Upper lobe of right lung (tissue), 1 donor: ENCODE measurements around the gene ZSWIM2. TPM values are rescaled to one million over a fixed set of nuclear protein-coding genes. Genes with fewer than 3 reads are reported as not detected.
A peak's percentile ranks its signal among the peaks of the same experiment; 100 is the strongest.
"Not testable (repeated sequence)": the region's sequence is repeated elsewhere in the genome, so short reads cannot be mapped to it uniquely, and the experiment has no call there.

Source experiments
- ATAC-seq: fragments of 200-7000 bp; cut with Tn5 transposase; one replicate; pipeline ENCODE4 v1.9.1; 2020; ENCODE audit warnings: mild to moderate bottlenecking, moderate library complexity
- DNase-seq: peaks from one replicate; pipeline ENCODE4 v3.0.0-alpha.2; 2020
- H3K27ac ChIP-seq: fragments of 200-600 bp; one replicate; pipeline ENCODE4 v1.8.0; 2022
- H3K27me3 ChIP-seq: fragments of 200-600 bp; one replicate; pipeline ENCODE4 v1.8.0; 2022; ENCODE audit warnings: mild to moderate bottlenecking
- H3K36me3 ChIP-seq: fragments of 200-600 bp; one replicate; pipeline ENCODE4 v1.8.0; 2022
- H3K4me1 ChIP-seq: fragments of 200-600 bp; one replicate; pipeline ENCODE4 v1.8.0; 2022
- H3K4me3 ChIP-seq: fragments of 200-600 bp; one replicate; pipeline ENCODE4 v1.8.0; 2022; ENCODE audit warnings: mild to moderate bottlenecking
- H3K9me3 ChIP-seq: fragments of 200-600 bp; one replicate; pipeline ENCODE4 v1.8.0; 2022
- intact Hi-C: fragments of 100-400 bp; cut with DNase I; formaldehyde crosslinking; loops from one replicate; pipeline ENCODE4 v1.11.0; 2022
- long read RNA-seq: library from polyadenylated mRNA; unstranded; transcript quantifications from one replicate; pipeline ENCODE4 v2.0.0, GENCODE V29; 2021
- total RNA-seq: library from RNA; stranded (reverse); fragmentation: NEBNext Ultra II Directional; extraction: Animal tissue kit (Norgen Biotek cat#: 25700); gene quantifications from one replicate; pipeline ENCODE4 v1.2.1, GENCODE V29; 2021
- TF ChIP-seq, protein P1 (sequence below): fragments of 200-600 bp; IDR thresholded peaks from one replicate; pipeline ENCODE4 v1.8.0; 2022; ENCODE audit warnings: antibody characterized with exemption
- donor health status: DM: no; HTN: yes; CAD: no; lungs with severe emphysema.

ZSWIM2 gene
- not detected for total RNA-seq
- long read RNA-seq, result 0 reads

- no peaks in the 10 kb centered on the region for H3K36me3 ChIP-seq
Measured at GRCh38 chr2:186848873-186849578, at the start of gene ZSWIM2. Gene ZSWIM2 (minus strand): TSS chr2:186849170. CDS start chr2:186849130, 40 bp downstream.

GRCh38 chr2:186896220-186896619, 47.2 kb upstream of the ZSWIM2 start:
- DNase-seq, H3K27me3 ChIP-seq, H3K27ac ChIP-seq, intact Hi-C loops, ATAC-seq, H3K4me3 ChIP-seq, H3K9me3 ChIP-seq, H3K4me1 ChIP-seq, H3K36me3 ChIP-seq: not testable (repeated sequence)

More at GRCh38 chr2:186848873-186849578, at the start of gene ZSWIM2:
- Histone ChIP-seq H3K4me1 (no peaks in the 10 kb centered on the region), H3K4me3 (peak within 1 kb of the TSS; percentile 42), H3K27ac (no peak within 1 kb of the TSS), H3K27me3 (no peaks in the 10 kb centered on the region), H3K9me3 (no peaks in the 10 kb centered on the region)
- peak; percentile 89 for ATAC-seq
- intact Hi-C loops, result no loop called here
- TF ChIP-seq, protein P1, sequence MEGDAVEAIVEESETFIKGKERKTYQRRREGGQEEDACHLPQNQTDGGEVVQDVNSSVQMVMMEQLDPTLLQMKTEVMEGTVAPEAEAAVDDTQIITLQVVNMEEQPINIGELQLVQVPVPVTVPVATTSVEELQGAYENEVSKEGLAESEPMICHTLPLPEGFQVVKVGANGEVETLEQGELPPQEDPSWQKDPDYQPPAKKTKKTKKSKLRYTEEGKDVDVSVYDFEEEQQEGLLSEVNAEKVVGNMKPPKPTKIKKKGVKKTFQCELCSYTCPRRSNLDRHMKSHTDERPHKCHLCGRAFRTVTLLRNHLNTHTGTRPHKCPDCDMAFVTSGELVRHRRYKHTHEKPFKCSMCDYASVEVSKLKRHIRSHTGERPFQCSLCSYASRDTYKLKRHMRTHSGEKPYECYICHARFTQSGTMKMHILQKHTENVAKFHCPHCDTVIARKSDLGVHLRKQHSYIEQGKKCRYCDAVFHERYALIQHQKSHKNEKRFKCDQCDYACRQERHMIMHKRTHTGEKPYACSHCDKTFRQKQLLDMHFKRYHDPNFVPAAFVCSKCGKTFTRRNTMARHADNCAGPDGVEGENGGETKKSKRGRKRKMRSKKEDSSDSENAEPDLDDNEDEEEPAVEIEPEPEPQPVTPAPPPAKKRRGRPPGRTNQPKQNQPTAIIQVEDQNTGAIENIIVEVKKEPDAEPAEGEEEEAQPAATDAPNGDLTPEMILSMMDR, result no peak
- peak; percentile 75 for DNase-seq

- Histone ChIP-seq H3K36me3 (no peaks in the 10 kb centered on the region), H3K4me1 (no peaks in the 10 kb centered on the region), H3K9me3 (no peaks in the 10 kb centered on the region), H3K4me3 (no peak overlapping the region), H3K27ac (no peak overlapping the region), H3K27me3 (no peaks in the 10 kb centered on the region)
- ATAC-seq (no peak), DNase-seq (no peak)
- intact Hi-C loops, result no loop called here
- TF ChIP-seq, protein P1, result no peak
Measured at GRCh38 chr2:186895451-186895850, 46.5 kb upstream of the ZSWIM2 start.

GRCh38 chr2:186894478-186894877, 45.5 kb upstream of the ZSWIM2 start:
- intact Hi-C loops, result no loop called here
- no peak for ATAC-seq
- H3K4me1 ChIP-seq, result no peaks in the 10 kb centered on the region
- H3K9me3 ChIP-seq, result no peaks in the 10 kb centered on the region
- H3K4me3 ChIP-seq, result no peak overlapping the region
- TF ChIP-seq, protein P1, result no peak
- no peak for DNase-seq
- no peaks in the 10 kb centered on the region for H3K36me3 ChIP-seq
- no peak overlapping the region for H3K27ac ChIP-seq
- H3K27me3 ChIP-seq, result no peaks in the 10 kb centered on the region

GRCh38 chr2:186892821-186893220, 43.9 kb upstream of the ZSWIM2 start:
- Histone ChIP-seq H3K27me3 (no peaks in the 10 kb centered on the region), H3K27ac (no peak overlapping the region), H3K9me3 (no peaks in the 10 kb centered on the region), H3K4me1 (no peaks in the 10 kb centered on the region), H3K36me3 (no peaks in the 10 kb centered on the region), H3K4me3 (no peak overlapping the region)
- intact Hi-C loops, result no loop called here
- DNase-seq (no peak), ATAC-seq (no peak)
- TF ChIP-seq, protein P1, result no peak

- no peaks in the 10 kb centered on the region for H3K9me3 ChIP-seq
- H3K4me1 ChIP-seq, result no peaks in the 10 kb centered on the region
- DNase-seq, result no peak
- TF ChIP-seq, protein P1, result no peak
- H3K36me3 ChIP-seq, result no peaks in the 10 kb centered on the region
- no peak overlapping the region for H3K4me3 ChIP-seq
- intact Hi-C loops, result no loop called here
- H3K27me3 ChIP-seq, result no peaks in the 10 kb centered on the region
- H3K27ac ChIP-seq, result no peak overlapping the region
- ATAC-seq, result no peak
Measured at GRCh38 chr2:186891185-186891621, 42.2 kb upstream of the ZSWIM2 start.
